OCI-LY3 (cell line): Measurements from ENCODE around the gene FRMD6.
"Not testable (repeated sequence)": the region's sequence is repeated elsewhere in the genome, so short reads cannot be mapped to it uniquely, and the experiment has no call there.

Source experiments
- EZH2phosphoT487 ChIP-seq: fragments of 200-600 bp; shearing (Covaris generic); IDR thresholded peaks from 2 replicates; pipeline ENCODE4 v1.6.1; 2018; ENCODE audit warnings: antibody characterized with exemption, mixed run types, low read depth
- TF ChIP-seq, protein P1 (sequence below): fragments of 200-600, 300-600 bp; sonication (generic); IDR thresholded peaks from 2 replicates; pipeline ENCODE4 v1.5.1; 2014; ENCODE audit warnings: antibody characterized with exemption, low read length, low read depth

DNA sequence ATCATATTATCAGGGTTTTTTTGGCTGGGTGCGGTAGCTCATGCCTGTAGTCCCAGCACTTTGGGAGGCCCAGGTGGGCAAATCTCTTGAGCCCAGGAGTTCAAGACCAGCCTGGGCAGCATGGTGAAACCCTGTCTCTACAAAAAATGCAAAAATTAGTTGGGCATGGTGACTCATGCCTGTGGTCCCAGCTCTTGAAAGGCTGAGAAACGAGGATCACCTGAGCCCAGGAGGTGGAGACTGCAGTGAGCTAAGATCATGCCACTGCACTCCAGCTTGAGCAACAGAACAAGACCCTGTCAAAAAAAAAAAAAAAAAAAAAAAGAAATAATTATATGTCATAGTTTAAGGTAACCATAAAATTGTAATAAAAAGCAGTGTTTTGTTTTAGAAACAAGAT is 18.4 kb upstream of the FRMD6 start:
- not testable (repeated sequence) for TF ChIP-seq EZH2phosphoT487
- TF ChIP-seq, protein P1, sequence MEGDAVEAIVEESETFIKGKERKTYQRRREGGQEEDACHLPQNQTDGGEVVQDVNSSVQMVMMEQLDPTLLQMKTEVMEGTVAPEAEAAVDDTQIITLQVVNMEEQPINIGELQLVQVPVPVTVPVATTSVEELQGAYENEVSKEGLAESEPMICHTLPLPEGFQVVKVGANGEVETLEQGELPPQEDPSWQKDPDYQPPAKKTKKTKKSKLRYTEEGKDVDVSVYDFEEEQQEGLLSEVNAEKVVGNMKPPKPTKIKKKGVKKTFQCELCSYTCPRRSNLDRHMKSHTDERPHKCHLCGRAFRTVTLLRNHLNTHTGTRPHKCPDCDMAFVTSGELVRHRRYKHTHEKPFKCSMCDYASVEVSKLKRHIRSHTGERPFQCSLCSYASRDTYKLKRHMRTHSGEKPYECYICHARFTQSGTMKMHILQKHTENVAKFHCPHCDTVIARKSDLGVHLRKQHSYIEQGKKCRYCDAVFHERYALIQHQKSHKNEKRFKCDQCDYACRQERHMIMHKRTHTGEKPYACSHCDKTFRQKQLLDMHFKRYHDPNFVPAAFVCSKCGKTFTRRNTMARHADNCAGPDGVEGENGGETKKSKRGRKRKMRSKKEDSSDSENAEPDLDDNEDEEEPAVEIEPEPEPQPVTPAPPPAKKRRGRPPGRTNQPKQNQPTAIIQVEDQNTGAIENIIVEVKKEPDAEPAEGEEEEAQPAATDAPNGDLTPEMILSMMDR, result not testable (repeated sequence)
